GM18870 (cell line): Measurements from ENCODE around the gene ORM2.

Experiments used
- ATAC-seq: cut with Tn5 transposase; IDR thresholded peaks from one replicate; pipeline ENCODE4 v1.9.1; 2021; ENCODE audit warnings: moderate library complexity; ENCODE audit not compliant: unreplicated experiment

The ORM2 gene

GRCh38 chr9:114291886-114292590, 37.6 kb upstream of the ORM2 start:
- no peak for ATAC-seq

DNA sequence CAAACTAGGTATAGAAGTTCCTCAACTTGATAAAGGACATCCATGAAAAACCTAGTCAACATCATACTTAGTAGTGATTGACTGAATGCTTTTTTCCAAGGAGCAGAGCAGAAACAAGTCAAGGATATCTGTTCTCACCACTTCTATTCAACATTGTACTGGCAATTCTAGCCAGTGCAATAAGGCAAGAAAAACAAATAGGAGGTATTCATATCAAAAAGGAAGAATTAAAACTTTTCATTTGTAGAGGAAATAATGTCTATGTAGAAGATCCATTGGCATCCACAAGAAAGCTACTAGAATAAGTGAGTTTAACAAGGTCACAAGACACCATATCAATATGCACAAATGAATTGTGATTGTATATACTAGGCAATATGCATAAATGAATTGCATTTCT, 35.0 kb upstream of the ORM2 start:
- no peak for ATAC-seq

DNA sequence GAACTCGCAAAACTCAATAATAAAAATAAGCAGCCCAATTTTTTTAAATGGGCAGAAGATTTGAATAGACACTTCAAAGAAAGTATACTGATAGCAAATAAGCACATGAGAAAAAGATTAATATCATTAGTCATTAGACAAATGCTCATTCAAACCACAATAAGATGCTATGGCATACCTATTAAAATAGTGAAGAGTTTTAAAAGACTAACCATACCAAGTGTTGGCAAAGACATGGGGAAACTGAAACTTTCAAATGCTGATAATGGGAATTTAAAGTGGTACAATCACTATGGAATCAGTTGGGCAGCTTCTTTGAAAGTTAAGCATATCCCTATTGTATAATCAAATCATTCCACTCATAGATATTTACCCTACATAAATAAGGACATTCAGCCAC, 33.3 kb upstream of the ORM2 start:
- ATAC-seq, result no peak

- no peak for ATAC-seq
Observed at GRCh38 chr9:114299286-114300152, 30.1 kb upstream of the ORM2 start.

DNA sequence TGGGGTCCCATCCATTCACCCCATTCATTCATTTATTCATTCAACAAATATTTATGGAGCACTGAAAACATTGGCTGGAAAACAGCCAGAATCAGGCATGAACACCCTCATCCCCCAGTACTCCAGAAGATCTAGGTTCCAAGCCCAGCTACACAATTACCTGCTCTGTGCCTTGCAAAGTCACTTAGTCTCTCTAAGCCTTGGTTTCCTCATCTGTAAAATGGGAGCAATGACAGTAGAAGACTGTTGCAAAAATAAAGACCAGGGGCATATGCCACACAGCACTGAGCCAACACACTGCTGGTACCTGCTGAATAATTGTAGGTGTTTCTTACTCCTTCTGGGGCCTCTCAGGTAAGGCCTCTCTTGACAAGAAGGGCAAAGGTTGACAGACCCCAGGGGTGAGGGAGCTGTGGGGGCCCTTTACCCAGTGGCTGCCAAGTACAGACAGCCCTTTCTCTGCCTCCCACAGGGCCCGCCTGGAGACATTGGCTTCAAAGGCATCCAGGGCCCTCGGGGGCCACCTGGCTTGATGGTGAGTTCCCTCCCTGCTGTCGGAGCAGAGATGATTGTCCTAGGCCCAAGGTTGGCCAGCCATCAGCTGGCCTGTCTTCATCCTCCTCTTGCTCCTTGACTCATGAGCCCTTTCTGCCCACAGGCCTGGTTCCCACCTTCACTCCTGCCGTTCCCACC, 29.4 kb upstream of the ORM2 start:
- no peak for ATAC-seq

GRCh38 chr9:114300846-114301797, 28.5 kb upstream of the ORM2 start:
- no peak for ATAC-seq

DNA sequence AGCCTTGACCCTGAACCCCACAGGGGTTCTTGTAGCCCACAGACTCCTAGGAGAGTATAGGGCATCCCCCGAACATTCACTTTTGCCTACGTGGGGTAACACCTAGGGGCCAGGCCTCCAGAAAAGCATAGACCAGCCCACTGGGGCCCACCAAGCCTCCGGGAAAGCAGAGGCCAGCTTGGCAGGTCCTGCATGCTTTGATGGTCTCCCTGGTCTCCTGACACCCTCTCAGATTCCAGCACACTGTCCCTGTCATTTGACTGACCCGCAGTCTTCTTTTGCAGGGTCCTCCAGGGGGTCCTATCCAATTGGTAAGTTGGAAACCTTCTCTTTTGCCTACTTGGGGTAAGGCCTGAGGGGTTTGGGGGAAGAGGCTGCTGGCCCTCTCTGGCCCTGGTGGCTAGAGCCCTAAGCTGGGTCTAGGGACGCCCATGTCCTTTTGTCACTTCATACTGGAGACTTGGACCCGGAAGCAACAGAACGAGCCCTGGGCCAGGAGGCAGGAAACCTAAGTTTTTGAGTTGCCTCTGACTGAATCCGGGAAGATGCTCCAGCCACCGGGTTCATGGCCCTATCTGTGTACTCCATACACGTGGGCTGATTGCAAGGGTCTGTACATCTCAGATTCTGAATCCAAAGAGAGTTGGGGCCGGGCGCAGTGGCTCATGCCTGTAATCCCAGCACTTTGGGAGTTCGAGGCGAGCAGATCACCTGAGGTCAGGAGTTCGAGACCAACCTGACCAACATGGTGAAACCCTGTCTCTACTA, 27.7 kb upstream of the ORM2 start:
- no peak for ATAC-seq

- ATAC-seq, result no peak
Observed at GRCh38 chr9:114302727-114303126, 26.9 kb upstream of the ORM2 start.

GRCh38 chr9:114303571-114303970, 26.1 kb upstream of the ORM2 start:
- ATAC-seq, result no peak

DNA sequence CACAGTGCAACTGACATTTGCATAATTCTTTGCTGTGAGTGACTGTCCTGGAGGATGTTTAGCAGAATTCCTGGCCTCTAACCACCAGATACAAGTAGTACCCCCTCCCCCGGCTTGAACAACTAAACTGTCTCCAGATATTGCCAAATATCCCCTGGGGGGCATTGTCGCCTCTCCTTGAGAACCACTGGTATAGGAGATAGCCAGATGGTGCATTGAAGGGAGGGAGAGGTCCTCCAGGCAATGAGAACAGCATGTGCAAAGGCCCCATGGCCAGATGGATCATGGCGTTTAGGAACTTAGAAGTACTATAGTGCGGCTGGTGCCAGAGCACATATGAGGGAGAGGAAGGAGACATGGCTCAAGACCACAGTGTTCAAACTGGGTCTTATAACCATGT, 25.7 kb upstream of the ORM2 start:
- ATAC-seq, result no peak

GRCh38 chr9:114304416-114305188, 25.1 kb upstream of the ORM2 start:
- no peak for ATAC-seq

GRCh38 chr9:114307899-114308267, 21.8 kb upstream of the ORM2 start:
- ATAC-seq, result no peak

GRCh38 chr9:114308361-114308950, 21.2 kb upstream of the ORM2 start:
- no peak for ATAC-seq

- no peak for ATAC-seq
Observed at GRCh38 chr9:114309096-114309495, 20.6 kb upstream of the ORM2 start.

DNA sequence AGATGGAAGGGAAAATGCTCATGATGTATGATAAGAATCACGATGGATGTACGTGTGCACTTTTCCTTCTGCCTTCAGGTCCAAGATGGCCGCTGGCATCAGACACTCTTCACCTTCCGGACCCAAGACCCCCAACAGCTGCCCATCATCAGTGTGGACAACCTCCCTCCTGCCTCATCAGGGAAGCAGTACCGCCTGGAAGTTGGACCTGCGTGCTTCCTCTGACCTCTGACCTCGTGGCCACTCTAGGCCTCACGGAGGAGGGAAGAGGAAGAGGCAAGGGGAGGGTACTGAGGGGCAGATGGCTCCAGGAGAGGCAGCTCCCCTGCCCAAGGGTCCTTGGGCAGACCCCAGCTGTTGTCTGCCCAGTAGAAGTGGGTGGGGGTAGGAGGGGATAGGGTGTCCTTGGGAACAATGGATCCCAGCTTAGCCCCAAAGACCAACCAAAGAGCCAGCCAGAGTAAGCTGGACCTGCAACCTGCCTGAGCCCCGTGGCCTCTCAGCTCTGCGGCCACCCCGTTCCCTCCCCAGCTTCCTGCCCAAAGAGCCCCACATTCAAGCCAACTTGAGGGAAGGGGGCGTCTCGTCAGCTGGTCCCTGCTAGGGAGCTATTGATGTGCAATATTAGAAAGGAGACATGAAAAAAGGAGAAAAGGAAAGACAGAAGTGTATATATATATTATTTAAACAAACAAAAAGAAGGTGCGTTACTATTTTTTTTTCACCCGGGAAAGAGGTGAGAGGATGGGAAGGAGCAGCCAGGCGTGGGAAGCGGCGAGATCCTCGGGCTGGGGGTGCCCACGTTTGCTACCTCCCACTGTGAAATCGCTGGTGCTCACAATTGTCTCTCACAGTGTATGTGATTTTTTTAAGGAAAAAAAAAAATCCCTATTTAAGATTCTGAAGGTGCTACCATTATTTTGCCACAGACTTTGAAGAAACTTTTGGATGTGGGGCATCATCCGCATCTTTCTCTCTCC, 18.9 kb upstream of the ORM2 start:
- ATAC-seq, result no peak

GRCh38 chr9:114311571-114312512, 17.8 kb upstream of the ORM2 start:
- ATAC-seq, result no peak

- ATAC-seq, result no peak
Observed at GRCh38 chr9:114312513-114312875, 17.2 kb upstream of the ORM2 start.
